GM20431 (cell line): ENCODE data around the gene SLC22A8.

ENCODE experiments used
- in situ Hi-C: fragments of 300-500 bp; cut with MseI, MboI; formaldehyde crosslinking; loops from one replicate; pipeline ENCODE4 v1.15.0; 2020; ENCODE audit warnings: low sequenced_read_pairs; ENCODE audit not compliant: unreplicated experiment

The SLC22A8 gene

GRCh38 chr11:62996271-62996670 lies 19.4 kb downstream of the SLC22A8 start:
- in situ Hi-C loops, result no loop called here

GRCh38 chr11:62994775-62995174 lies 20.9 kb downstream of the SLC22A8 start:
- in situ Hi-C loops, result no loop called here

- in situ Hi-C loops, result no loop called here
Measured at GRCh38 chr11:62988276-62988675, 27.4 kb downstream of the SLC22A8 start.

- in situ Hi-C loops, result no loop called here
Measured at GRCh38 chr11:62985041-62985750, 30.4 kb downstream of the SLC22A8 start.

- in situ Hi-C loops, result no loop called here
Measured at GRCh38 chr11:62984451-62984991, 31.1 kb downstream of the SLC22A8 start, which contains the start of gene SLC22A6. Gene SLC22A6, minus strand, starts transcription at chr11:62984967. Its CDS starts 277 bp downstream, at chr11:62984690.

GRCh38 chr11:62983536-62984199 lies 32.0 kb downstream of the SLC22A8 start:
- in situ Hi-C loops, result no loop called here

- in situ Hi-C loops, result no loop called here
Measured at GRCh38 chr11:62981743-62982142, 33.9 kb downstream of the SLC22A8 start.

GRCh38 chr11:62980133-62980760 lies 35.4 kb downstream of the SLC22A8 start:
- in situ Hi-C loops, result no loop called here

GRCh38 chr11:62976109-62976508 lies 39.5 kb downstream of the SLC22A8 start:
- in situ Hi-C loops, result no loop called here

GRCh38 chr11:62974848-62975522 lies 40.7 kb downstream of the SLC22A8 start:
- in situ Hi-C loops, result no loop called here

- in situ Hi-C loops, result no loop called here
Measured at GRCh38 chr11:62965574-62965973, 50.1 kb downstream of the SLC22A8 start.

GRCh38 chr11:62962391-62962790 lies 53.2 kb downstream of the SLC22A8 start:
- in situ Hi-C loops, result no loop called here

GRCh38 chr11:62961017-62961570 lies 54.5 kb downstream of the SLC22A8 start:
- in situ Hi-C loops, result no loop called here

GRCh38 chr11:62959422-62959980 lies 56.1 kb downstream of the SLC22A8 start:
- in situ Hi-C loops, result no loop called here

GRCh38 chr11:62958547-62959421 lies 56.9 kb downstream of the SLC22A8 start:
- in situ Hi-C loops, result no loop called here

- in situ Hi-C loops, result no loop called here
Measured at GRCh38 chr11:62957147-62957546, 58.5 kb downstream of the SLC22A8 start.

- in situ Hi-C loops, result no loop called here
Measured at GRCh38 chr11:62954478-62954877, 61.2 kb downstream of the SLC22A8 start.

GRCh38 chr11:62953811-62954210 lies 61.8 kb downstream of the SLC22A8 start:
- in situ Hi-C loops, result no loop called here
